ENCODE results near the gene GRIK3.

The GRIK3 gene

GRCh38 chr1:36761113-36761512 is 273.2 kb downstream of the GRIK3 start:
- TF ChIP-seq TARDBP (IDR thresholded peaks at IDR 0.05) (no peak), FOXK2 (IDR thresholded peaks at IDR 0.05) (no peak), LEF1 (IDR thresholded peaks at IDR 0.05; ENCODE audit: borderline replicate concordance) (no peak), SUZ12 (IDR thresholded peaks at IDR 0.05) (no peak), HDGF (IDR thresholded peaks at IDR 0.05; ENCODE audit: borderline replicate concordance) (no peak), BHLHE40 (IDR thresholded peaks at IDR 0.05; ENCODE audit: borderline replicate concordance) (no peak), ZNF384 (IDR thresholded peaks at IDR 0.05) (no peak), L3MBTL2 (conservative IDR thresholded peaks at IDR 0.05) (no peak), PKNOX1 (IDR thresholded peaks at IDR 0.05) (no peak), ELF4 (IDR thresholded peaks at IDR 0.05) (no peak), ARNT (IDR thresholded peaks at IDR 0.05) (no peak), CTBP1 (IDR thresholded peaks at IDR 0.05; ENCODE audit: borderline replicate concordance) (no peak), SP1 (IDR thresholded peaks at IDR 0.05) (no peak), FOXM1 (IDR thresholded peaks at IDR 0.05; ENCODE audit: borderline replicate concordance) (no peak), FOXA1 (IDR thresholded peaks at IDR 0.05) (no peak), NFRKB (IDR thresholded peaks at IDR 0.05) (no peak)
- ChIA-PET CTCF (no interaction called here), POLR2A (no interaction called here)
- no peak for DNase-seq (ENCODE audit: extremely low spot score)

GRCh38 chr1:36760081-36760480 is 274.2 kb downstream of the GRIK3 start:
- TF ChIP-seq FOXK2 (IDR thresholded peaks at IDR 0.05) (no peak), PKNOX1 (IDR thresholded peaks at IDR 0.05) (no peak), ELF4 (IDR thresholded peaks at IDR 0.05) (no peak), BHLHE40 (IDR thresholded peaks at IDR 0.05; ENCODE audit: borderline replicate concordance) (no peak), LEF1 (IDR thresholded peaks at IDR 0.05; ENCODE audit: borderline replicate concordance) (no peak), L3MBTL2 (conservative IDR thresholded peaks at IDR 0.05) (no peak), FOXA1 (IDR thresholded peaks at IDR 0.05) (no peak), HDGF (IDR thresholded peaks at IDR 0.05; ENCODE audit: borderline replicate concordance) (no peak), TARDBP (IDR thresholded peaks at IDR 0.05) (no peak), CTBP1 (IDR thresholded peaks at IDR 0.05; ENCODE audit: borderline replicate concordance) (no peak)
- CTCF ChIA-PET: no interaction called here
- no peak for DNase-seq (ENCODE audit: extremely low spot score)
- POLR2A ChIA-PET: no interaction called here

- POLR2A ChIA-PET: no interaction called here
- CTCF ChIA-PET: no interaction called here
- TF ChIP-seq SUZ12 (IDR thresholded peaks at IDR 0.05): no peak
- no peak for TF ChIP-seq SP1 (IDR thresholded peaks at IDR 0.05)
- TF ChIP-seq FOXK2 (IDR thresholded peaks at IDR 0.05): no peak
- no peak for TF ChIP-seq HDGF (IDR thresholded peaks at IDR 0.05; ENCODE audit: borderline replicate concordance)
- TF ChIP-seq ELF4 (IDR thresholded peaks at IDR 0.05): no peak
- no peak for DNase-seq (ENCODE audit: extremely low spot score)
Observed at GRCh38 chr1:36759355-36759754, 275.0 kb downstream of the GRIK3 start.

GRCh38 chr1:36755303-36756230 is 278.7 kb downstream of the GRIK3 start:
- ChIA-PET CTCF (interaction anchor here (0.6 kb wide), 1 partner anchor 29 kb away, joined by 3 read pairs; no protein-coding TSS in a partner anchor), POLR2A (no interaction called here)
- DNase-seq (ENCODE audit: extremely low spot score): no peak
- no peak for TF ChIP-seq SP1 (IDR thresholded peaks at IDR 0.05)
- no peak for TF ChIP-seq LEF1 (IDR thresholded peaks at IDR 0.05; ENCODE audit: borderline replicate concordance)
- TF ChIP-seq FOXA1 (IDR thresholded peaks at IDR 0.05): no peak
- no peak for TF ChIP-seq ELF4 (IDR thresholded peaks at IDR 0.05)
- TF ChIP-seq SUZ12 (IDR thresholded peaks at IDR 0.05): no peak

GRCh38 chr1:36754366-36754765 is 279.9 kb downstream of the GRIK3 start:
- TF ChIP-seq FOXA1 (IDR thresholded peaks at IDR 0.05): no peak
- no peak for TF ChIP-seq HDGF (IDR thresholded peaks at IDR 0.05; ENCODE audit: borderline replicate concordance)
- TF ChIP-seq L3MBTL2 (conservative IDR thresholded peaks at IDR 0.05): no peak
- no peak for TF ChIP-seq LEF1 (IDR thresholded peaks at IDR 0.05; ENCODE audit: borderline replicate concordance)
- CTCF ChIA-PET: interaction anchor here (0.6 kb wide), 1 partner anchor 11 kb away, joined by 3 read pairs; no protein-coding TSS in a partner anchor
- DNase-seq (ENCODE audit: extremely low spot score): no peak
- POLR2A ChIA-PET: no interaction called here

GRCh38 chr1:36753451-36753850 is 280.9 kb downstream of the GRIK3 start:
- TF ChIP-seq FOXA1 (IDR thresholded peaks at IDR 0.05) (no peak), CTBP1 (IDR thresholded peaks at IDR 0.05; ENCODE audit: borderline replicate concordance) (no peak), SUZ12 (IDR thresholded peaks at IDR 0.05) (no peak), ARNT (IDR thresholded peaks at IDR 0.05) (no peak)
- CTCF ChIA-PET: no interaction called here
- DNase-seq (ENCODE audit: extremely low spot score): no peak
- POLR2A ChIA-PET: no interaction called here

GRCh38 chr1:36752891-36753361 is 281.4 kb downstream of the GRIK3 start:
- DNase-seq (ENCODE audit: extremely low spot score): no peak
- CTCF ChIA-PET: no interaction called here
- POLR2A ChIA-PET: no interaction called here
- TF ChIP-seq L3MBTL2 (conservative IDR thresholded peaks at IDR 0.05) (no peak), TARDBP (IDR thresholded peaks at IDR 0.05) (no peak), ZNF384 (IDR thresholded peaks at IDR 0.05) (no peak), SP1 (IDR thresholded peaks at IDR 0.05) (no peak), LEF1 (IDR thresholded peaks at IDR 0.05; ENCODE audit: borderline replicate concordance) (no peak), PKNOX1 (IDR thresholded peaks at IDR 0.05) (no peak), FOXK2 (IDR thresholded peaks at IDR 0.05) (no peak)

Measured in HEK293T (cell line).